NCI-H345 (cell line): Measurements from ENCODE around the gene NRDC.
"Not testable (repeated sequence)": the region's sequence is repeated elsewhere in the genome, so short reads cannot be mapped to it uniquely, and the experiment has no call there.

Experiments
- DNase-seq: peaks from one replicate; lab custom pipeline; 2025; lab: John Stamatoyannopoulos, UW

The NRDC gene

GRCh38 chr1:51878616-51879336, at the start of gene NRDC:
NRDC (minus strand) TSS chr1:51878727; CDS start chr1:51878615, 112 bp downstream.
- DNase-seq: peak; percentile 100

GRCh38 chr1:51927029-51927428, 48.5 kb upstream of the NRDC start:
- no peak for DNase-seq

- no peak for DNase-seq
Measured at GRCh38 chr1:51926171-51926812, 47.8 kb upstream of the NRDC start.

- no peak for DNase-seq
Measured at GRCh38 chr1:51924455-51924854, 45.9 kb upstream of the NRDC start.

- no peak for DNase-seq
Measured at GRCh38 chr1:51922040-51922439, 43.5 kb upstream of the NRDC start.

GRCh38 chr1:51920130-51920529, 41.6 kb upstream of the NRDC start:
- no peak for DNase-seq

GRCh38 chr1:51919684-51920083, 41.2 kb upstream of the NRDC start:
- no peak for DNase-seq

GRCh38 chr1:51916587-51917405, 38.3 kb upstream of the NRDC start:
- DNase-seq: no peak

- no peak for DNase-seq
Measured at GRCh38 chr1:51915951-51916350, 37.4 kb upstream of the NRDC start.

- DNase-seq: no peak
Measured at GRCh38 chr1:51912881-51913280, 34.4 kb upstream of the NRDC start.

GRCh38 chr1:51910221-51911000, 31.9 kb upstream of the NRDC start:
- no peak for DNase-seq

GRCh38 chr1:51908499-51908898, 30.0 kb upstream of the NRDC start:
- no peak for DNase-seq

- DNase-seq: no peak
Measured at GRCh38 chr1:51907079-51907702, 28.7 kb upstream of the NRDC start.

- DNase-seq: no peak
Measured at GRCh38 chr1:51906306-51907078, 28.0 kb upstream of the NRDC start.

GRCh38 chr1:51902456-51902855, 23.9 kb upstream of the NRDC start:
- DNase-seq: no peak

GRCh38 chr1:51901151-51901550, 22.6 kb upstream of the NRDC start:
- no peak for DNase-seq

GRCh38 chr1:51899022-51899421, 20.5 kb upstream of the NRDC start:
- no peak for DNase-seq

- no peak for DNase-seq
Measured at GRCh38 chr1:51898090-51898734, 19.7 kb upstream of the NRDC start.

- DNase-seq: no peak
Measured at GRCh38 chr1:51897699-51898031, 19.1 kb upstream of the NRDC start.

GRCh38 chr1:51894748-51895147, 16.2 kb upstream of the NRDC start:
- not testable (repeated sequence) for DNase-seq

- DNase-seq: no peak
Measured at GRCh38 chr1:51878308-51878615, 265 bp downstream of the NRDC start.
